Lung microvascular endothelial cell (primary cell): Measurements from ENCODE around the gene ZMYND10. TPM values are rescaled to one million over a fixed set of nuclear protein-coding genes. Genes with fewer than 3 reads are reported as not detected.

Experiments used
- DNase-seq, 2 donors: peaks; one replicate each; pipeline versions ENCODE4 v3.0.0 to v3.0.0-alpha.2; 2010; ENCODE audit warnings: low read depth in 2 of 2
- total RNA-seq: library from RNA; depleted of rRNA; stranded (reverse); fragments of >200 nt; gene quantifications from 2 replicates; pipeline ENCODE4 v1.2.1, GENCODE V29; 2014

Gene ZMYND10
- total RNA-seq, 1 donor from 2014 or later = 0.20 TPM

DNA sequence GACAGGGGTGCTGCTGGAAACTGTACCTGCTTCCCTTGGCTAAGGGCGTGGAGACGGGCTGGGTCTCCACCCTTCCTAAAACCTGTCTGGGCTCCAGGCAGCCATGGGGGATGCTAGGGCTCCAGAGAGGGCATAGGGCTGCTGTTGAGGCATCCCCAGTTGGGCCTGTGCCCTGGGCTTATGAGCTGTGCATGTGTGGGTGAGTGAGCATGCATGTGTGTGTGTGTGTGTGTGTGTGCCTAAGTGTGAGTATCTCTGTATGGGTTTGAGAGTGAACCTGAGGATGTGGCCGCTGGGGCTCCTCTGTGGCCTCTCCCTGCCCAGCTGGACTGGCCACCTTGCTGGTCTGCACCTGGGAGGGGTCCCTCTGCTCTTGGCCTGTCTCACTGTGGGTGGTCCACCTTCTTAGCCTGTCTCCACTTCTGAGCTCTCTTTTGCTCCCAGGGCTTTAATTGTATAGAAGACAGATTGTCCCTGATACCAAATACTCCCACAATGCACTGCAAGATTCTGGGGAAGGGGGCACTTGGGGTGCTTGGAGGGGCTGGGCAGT is 25.7 kb upstream of the ZMYND10 start:
- no peak for DNase-seq

DNA sequence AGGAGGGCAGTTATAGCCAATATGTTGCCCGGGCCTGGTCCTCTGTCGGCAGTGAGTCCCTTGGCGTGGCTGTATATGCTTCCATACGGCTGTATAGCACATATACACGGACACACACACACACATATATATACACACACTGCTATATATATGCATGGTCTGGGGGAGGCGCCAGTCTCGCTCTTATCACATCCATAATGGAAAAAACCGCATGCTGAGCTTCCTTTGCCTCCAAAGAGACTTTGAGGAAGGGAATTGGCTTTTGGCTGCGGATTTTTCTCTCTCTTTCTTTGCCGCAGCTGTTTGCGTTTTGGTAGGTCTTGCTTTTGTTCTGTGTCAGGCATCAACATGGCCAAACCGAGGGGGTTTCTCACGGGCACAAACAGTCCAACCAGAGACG is 25.1 kb upstream of the ZMYND10 start:
- peak in 1 of 2 donors; percentile 83 for DNase-seq

DNA sequence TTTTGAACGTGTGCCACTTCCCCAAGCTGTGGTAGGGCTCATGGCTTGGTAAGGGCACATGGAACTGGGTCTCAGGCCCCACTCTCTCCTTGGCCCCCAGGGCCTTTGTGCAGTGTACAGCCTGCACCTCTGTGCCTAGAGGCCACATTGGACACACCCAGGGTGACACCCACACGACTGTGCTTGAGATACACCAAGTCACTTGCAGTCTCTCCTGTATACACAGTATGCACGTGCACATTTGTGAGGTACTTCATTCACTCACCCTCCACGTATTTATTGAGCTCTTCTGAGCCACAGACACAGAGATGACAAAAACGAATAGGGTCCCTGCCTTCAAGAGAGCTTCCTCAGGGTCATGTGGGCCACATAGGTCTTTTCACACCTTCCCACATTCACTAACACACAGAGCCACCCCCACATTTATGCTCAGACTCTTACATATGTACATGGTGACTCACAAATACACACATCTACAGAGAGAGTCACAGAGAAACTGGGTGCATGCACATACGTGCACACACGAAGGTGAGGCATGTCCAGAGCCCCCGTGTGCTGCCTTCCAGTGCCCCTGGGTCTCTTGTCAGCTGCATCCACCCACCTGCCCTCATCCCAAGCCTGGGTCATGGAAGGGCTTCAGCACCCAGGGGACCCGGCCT is 23.6 kb upstream of the ZMYND10 start:
- DNase-seq = no peak

DNA sequence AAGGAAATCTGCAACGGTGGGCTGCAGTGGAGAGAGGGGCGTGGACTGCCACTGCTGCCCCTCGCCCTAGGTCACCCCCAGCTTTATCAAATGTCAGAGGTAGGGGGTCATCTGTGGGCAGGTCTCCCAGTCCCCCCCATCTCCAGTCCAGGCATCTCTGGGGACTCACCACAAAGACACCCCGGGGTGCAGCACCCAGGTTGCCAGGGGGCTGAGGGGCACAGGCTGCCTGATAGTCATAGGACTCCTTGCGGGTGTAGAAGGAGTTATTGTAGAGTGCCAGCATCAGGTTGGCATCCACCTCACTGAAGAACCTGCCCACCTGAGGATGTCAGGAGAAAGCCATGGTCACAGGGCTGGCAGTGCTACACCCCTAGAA is 20.3 kb upstream of the ZMYND10 start:
- DNase-seq = no peak

DNA sequence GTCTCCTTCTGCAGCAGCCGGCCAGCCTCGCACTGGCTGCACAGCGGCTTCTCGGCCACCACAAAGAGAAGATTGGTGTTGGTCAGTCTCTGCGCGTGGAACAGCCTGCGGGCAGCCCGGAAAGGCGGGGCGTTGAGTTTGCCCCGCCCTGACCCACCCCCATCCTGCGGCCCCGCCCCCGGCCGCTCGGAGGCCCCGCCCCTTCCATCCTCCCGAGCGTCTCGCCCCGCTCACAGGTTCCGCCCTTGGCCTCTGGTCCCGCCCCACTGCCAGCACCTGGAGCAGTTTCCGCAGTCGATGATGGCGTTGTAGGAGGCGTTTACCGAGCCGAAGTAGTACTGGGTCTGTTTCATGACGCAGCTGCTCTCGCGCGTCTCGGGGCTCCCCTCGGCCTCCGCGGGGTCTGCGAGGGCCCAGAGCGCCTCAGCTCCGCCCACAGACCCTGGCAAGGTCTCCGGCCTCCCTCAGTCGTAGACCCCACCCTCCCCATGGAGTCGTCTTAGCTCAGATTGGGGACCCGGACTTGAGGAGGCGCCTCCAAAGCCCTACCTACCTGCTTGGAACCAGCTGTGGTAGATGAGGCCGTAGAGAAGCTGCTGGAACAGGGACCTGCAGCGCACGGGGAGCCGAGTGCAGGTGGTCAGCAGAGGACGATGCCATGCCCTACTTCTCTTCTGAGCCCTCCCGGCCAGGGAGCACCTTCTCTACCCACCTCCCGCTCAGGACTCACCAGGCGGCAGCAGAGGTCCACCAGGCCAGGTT is 19.7 kb upstream of the ZMYND10 start:
- peak; percentile 61 to 64 for DNase-seq

GRCh38 chr3:50364573-50365079 is 19.1 kb upstream of the ZMYND10 start:
- peak in 1 of 2 donors; percentile 14 for DNase-seq

- DNase-seq = no peak
Observed at GRCh38 chr3:50359760-50360110, 14.2 kb upstream of the ZMYND10 start.

GRCh38 chr3:50358911-50359759 is 13.6 kb upstream of the ZMYND10 start, which contains the start of gene TMEM115:
Gene TMEM115, minus strand, starts transcription at chr3:50359521. Its CDS starts 458 bp downstream, at chr3:50359063.
- peak; percentile 99 for DNase-seq

GRCh38 chr3:50358355-50358910 is 12.9 kb upstream of the ZMYND10 start:
- DNase-seq = no peak

- no peak for DNase-seq
Observed at GRCh38 chr3:50357481-50357880, 11.9 kb upstream of the ZMYND10 start.

- DNase-seq = peak in 1 of 2 donors; percentile 49
Observed at GRCh38 chr3:50356553-50356952, 11.0 kb upstream of the ZMYND10 start.

DNA sequence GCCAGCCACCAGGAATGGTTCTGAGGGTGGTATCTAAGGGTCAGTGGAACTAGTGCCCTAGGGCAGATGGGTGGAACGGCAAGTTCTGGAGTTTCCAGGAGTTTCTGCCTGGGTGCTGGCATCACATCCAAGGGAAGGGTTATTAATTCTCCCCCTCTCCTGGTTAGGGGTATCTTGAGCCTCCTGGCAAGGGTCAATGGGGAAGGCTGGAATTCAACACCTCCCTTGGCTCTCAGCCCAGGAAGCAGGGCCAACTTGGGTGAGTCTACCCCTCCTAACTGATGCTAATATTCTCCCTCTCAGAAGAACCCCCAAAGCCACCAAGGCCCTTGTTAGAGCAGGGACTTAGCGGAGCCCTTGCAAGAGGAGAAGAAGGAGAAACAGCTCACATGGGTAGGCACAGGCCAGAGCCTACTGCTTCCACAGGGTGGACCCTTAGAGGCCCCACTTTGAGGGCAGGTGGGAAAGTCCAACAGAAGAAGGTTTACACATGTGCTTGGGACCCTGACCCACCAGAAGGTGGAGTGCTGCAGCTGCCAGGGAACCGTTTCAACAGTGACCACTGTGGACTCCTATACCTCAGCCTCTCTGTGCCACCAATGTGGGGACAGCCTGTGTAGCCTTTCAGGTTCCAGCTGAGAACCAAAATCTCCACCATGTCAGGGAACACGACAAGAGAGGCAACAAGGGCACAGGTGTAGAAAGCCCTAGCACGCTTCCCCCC is 10.5 kb upstream of the ZMYND10 start:
- DNase-seq = no peak

DNA sequence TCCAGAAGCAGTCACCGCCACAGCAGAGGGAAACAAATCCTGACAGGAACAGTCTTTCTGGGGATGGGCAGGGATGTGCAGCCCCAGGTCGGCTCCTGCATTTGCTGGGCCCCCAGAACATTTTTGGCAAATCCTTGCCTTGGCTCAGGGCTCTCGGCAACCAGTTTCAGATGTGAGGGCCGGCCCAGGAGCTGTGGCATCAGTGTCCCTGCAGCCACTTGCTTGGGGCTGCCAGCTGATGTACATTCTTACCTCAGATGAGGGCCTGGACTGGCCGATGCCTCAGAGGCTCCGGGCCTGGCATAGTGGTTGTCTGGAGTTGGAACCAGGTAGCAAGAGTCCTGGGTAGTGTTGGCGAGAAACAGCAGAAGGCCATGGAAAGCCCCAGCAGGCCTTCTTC is 9.3 kb upstream of the ZMYND10 start:
- no peak for DNase-seq

GRCh38 chr3:50354186-50354764 is 8.7 kb upstream of the ZMYND10 start:
- no peak for DNase-seq

GRCh38 chr3:50353245-50354004 is 7.9 kb upstream of the ZMYND10 start:
- DNase-seq = no peak

DNA sequence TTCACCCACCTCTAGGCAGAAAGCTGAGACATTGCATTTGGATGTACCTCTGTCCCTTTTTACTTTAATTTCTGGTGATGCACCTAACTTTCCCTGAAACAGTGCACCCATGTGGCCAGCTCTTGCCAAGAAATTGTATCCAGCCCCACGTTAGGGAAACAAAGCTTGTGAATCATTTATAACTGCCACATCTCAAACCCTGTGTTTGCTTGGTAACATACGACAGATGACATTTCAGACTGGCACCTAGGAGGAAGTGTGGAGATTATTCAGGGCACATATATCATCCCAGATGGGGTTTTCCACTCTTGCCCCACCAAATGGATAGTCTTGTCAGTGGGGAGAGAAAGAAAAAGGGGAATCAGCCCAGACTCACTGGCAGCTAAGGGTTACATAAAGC is 7.2 kb upstream of the ZMYND10 start:
- peak; percentile 24 for DNase-seq

- DNase-seq = no peak
Observed at GRCh38 chr3:50351323-50351697, 5.8 kb upstream of the ZMYND10 start.

DNA sequence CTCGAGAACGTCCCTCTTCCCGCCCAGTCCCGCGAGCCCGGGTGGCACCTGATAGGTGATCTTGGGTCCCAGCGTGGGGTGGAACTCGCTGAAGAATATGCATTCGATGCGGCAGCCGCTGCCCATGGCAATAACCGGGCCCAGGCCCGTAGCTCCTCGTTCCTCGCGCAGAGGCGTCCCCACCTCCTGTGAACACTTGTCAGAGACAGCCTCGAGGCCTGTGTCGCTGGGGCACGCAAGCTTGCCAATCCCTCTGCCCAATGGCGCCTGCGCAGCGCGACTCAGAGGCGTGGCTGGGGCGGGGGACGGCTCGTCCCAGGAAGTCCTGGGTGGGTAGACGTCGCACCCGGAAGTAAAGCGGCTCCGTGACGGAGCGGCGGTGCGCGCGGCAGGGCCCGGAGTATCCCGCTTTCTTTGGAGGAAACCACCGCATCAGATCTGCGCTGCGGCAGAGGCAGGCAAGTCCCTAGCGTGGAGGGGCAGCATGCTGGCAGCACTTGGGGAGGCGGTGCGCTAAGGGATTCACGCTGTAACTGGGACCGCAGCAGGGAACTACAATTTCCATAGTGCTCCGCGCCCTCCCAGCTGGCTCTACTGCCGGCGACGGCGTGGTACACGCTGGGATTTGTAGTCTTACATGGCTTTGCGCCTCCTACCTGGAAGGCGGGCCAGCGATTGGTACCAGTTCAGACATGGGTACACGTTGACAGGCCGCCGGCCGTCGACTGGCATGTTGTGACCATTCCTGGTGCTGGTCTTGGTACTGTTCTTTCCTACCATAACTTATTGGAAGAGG is 5.2 kb upstream of the ZMYND10 start, which contains the start of the genes CYB561D2 and NPRL2:
TSS of gene CYB561D2 (plus strand) at position 336 of the 796 bp plus-strand sequence. CDS start 572 bp downstream, outside the sequence.
TSS of gene NPRL2 (minus strand) at position 249 of the 796 bp plus-strand sequence. CDS start at position 126, 123 bp downstream.
- peak; percentile 92 to 96 for DNase-seq

DNA sequence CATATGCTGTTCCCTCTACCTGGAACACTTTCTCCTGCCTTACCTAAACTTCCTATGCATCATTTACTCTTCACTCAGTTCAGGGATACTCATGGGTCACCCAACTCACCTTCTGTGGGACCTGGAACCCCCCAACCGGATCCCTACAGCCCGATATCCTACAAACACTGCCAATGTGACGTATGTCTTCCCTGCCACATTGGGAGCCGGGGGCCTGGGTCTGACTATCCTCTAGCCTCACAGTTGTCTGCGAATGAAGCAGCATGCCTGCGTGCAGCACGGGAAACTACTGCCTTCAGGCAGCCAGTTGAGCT is 4.6 kb upstream of the ZMYND10 start:
- DNase-seq = no peak
